GM18499 (cell line): ENCODE measurements around the gene DLEC1.

Experiments used
- ATAC-seq: cut with Tn5 transposase; IDR thresholded peaks from one replicate; pipeline ENCODE4 v1.9.1; 2021; ENCODE audit warnings: moderate number of reproducible peaks; ENCODE audit not compliant: insufficient read depth, unreplicated experiment

Gene DLEC1

DNA sequence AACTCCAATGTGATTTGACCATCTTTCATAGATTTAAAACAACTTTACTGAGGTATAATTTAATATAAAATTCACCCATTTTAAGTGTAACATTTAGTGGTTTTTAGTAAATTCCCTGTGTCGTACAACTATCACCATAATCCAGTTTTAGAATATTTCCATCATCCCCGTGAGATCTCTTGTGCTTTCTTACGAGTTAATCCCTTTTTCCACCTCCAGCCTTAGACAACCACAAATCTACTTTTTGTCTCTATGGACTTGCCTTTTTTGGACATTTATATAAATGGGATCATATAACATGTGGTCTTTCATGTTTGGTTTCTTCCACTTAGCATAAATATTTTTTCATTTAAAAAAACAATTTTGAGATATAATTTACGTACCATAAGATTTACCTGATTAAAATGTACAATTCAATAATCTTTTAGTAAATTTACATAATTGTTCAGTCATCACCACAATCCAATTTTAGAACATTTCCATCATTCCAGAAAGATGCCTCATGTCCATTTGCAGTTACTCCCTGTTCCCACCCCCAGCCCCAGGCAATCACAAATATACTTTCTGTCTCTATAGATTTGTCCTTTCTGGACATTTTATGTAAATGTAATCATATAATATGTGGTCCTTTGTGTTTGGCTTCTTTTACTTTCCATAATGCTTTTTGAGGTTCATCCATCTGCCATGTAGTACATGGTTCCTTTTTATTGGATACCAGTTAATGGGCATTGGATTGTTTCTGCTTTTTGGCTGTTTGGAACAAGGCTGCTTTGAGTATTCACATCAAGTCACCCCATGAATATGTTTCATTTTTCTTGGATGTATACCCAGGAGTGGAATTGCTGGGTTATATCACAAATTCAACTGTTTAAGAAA lies 129.4 kb downstream of the DLEC1 start:
- ATAC-seq, result no peak

DNA sequence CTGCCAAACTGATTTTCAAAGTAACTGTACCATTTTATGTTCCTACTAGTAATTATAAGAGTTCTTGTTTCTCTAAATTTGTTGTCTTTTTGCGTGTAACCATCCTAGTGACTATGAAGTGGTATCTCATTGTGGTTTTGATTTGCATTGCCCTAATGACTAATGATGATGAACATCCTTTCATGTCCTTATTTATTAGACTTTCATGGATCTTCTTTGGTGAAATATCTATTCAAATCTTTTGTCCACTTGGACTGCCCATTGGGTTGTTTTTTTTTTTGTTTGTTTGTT lies 130.0 kb downstream of the DLEC1 start:
- no peak for ATAC-seq

DNA sequence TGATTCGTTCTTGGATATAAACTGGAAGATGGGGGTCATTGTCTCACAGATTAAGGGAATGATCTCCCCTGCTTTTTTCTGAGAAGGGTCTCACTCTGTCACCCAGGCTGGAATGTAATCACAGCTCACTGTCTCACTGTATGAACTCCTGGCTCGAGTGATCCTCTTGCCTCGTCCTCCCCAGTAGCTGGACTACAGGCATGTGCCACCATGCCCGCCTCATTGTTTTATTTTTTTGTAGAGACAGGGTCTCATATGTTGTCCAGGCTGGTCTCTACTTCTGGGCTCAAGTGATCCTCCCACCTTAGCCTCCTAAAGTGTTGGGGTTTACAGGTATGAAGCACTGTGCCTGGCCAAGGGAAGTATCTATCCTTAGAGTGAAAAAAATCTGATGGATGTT lies 131.7 kb downstream of the DLEC1 start:
- no peak for ATAC-seq

DNA sequence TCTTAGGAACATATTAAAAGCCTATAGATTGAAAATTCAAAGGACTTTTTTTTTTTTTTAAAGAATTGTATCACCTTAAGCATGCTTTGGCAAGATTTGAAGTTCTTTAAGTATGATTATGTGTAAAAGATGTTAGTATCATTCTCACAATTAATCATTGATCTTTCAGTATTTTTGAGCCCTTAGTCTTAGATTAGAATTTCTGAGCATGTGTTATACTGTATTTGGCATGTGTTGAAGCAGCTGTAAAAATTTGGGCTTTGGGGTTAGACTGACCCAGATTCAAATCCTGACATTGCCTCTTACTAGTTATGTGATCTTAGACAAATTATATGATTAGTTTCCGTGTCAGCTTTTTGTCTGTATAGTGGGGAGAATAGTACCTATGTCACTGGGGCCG lies 132.6 kb downstream of the DLEC1 start:
- no peak for ATAC-seq
